HEK293T (cell line): ENCODE measurements around the gene ZNF362.

ENCODE experiments used
- CTCF ChIA-PET: fragments of 350-600 bp; formaldehyde crosslinking; extraction: SDS; loops from one replicate; lab custom pipeline; 2021; ENCODE audit warnings: antibody characterized with exemption, inconsistent platforms; lab: Yijun Ruan, JAX
- POLR2A ChIA-PET: fragments of 350-600 bp; formaldehyde crosslinking; extraction: SDS; loops from one replicate; lab custom pipeline; 2020; ENCODE audit warnings: antibody characterized with exemption, inconsistent platforms; lab: Yijun Ruan, JAX
- DNase-seq: peaks from one replicate; pipeline ENCODE4 v3.0.0; 2012; ENCODE audit warnings: mixed read lengths; ENCODE audit errors: extremely low spot score
- ARNT ChIP-seq: fragments of 450-650 bp; IDR thresholded peaks from 2 replicates; pipeline ENCODE4 v1.6.1; 2017; ENCODE audit warnings: mild to moderate bottlenecking
- BHLHE40 ChIP-seq: fragments of 450-650 bp; IDR thresholded peaks from 2 replicates; pipeline ENCODE4 v1.6.1; 2016; ENCODE audit warnings: mild to moderate bottlenecking, moderate library complexity, borderline replicate concordance
- CTBP1 ChIP-seq: fragments of 450-650 bp; IDR thresholded peaks from 2 replicates; pipeline ENCODE4 v1.6.1; 2016; ENCODE audit warnings: borderline replicate concordance
- ELF4 ChIP-seq: fragments of 450-650 bp; IDR thresholded peaks from 2 replicates; pipeline ENCODE4 v1.6.1; 2017; ENCODE audit warnings: antibody characterized with exemption
- FOXA1 ChIP-seq: fragments of 450-650 bp; IDR thresholded peaks from 2 replicates; pipeline ENCODE4 v1.6.1; 2016; ENCODE audit warnings: mild to moderate bottlenecking
- FOXK2 ChIP-seq: fragments of 450-650 bp; IDR thresholded peaks from 2 replicates; pipeline ENCODE4 v1.6.1; 2016; ENCODE audit warnings: mild to moderate bottlenecking
- FOXM1 ChIP-seq: fragments of 450-650 bp; IDR thresholded peaks from 2 replicates; pipeline ENCODE4 v1.6.1; 2017; ENCODE audit warnings: mild to moderate bottlenecking, borderline replicate concordance
- HDGF ChIP-seq: fragments of 450-650 bp; IDR thresholded peaks from 2 replicates; pipeline ENCODE4 v1.6.1; 2017; ENCODE audit warnings: antibody characterized with exemption, borderline replicate concordance
- L3MBTL2 ChIP-seq: fragments of 450-650 bp; conservative IDR thresholded peaks from 2 replicates; pipeline ENCODE4 v1.6.1; 2016; ENCODE audit warnings: mild to moderate bottlenecking
- LEF1 ChIP-seq: fragments of 450-650 bp; IDR thresholded peaks from 2 replicates; pipeline ENCODE4 v1.6.1; 2017; ENCODE audit warnings: mild to moderate bottlenecking, borderline replicate concordance
- NFRKB ChIP-seq: fragments of 450-650 bp; IDR thresholded peaks from 2 replicates; pipeline ENCODE4 v1.6.1; 2016; ENCODE audit warnings: mild to moderate bottlenecking, moderate library complexity
- SP1 ChIP-seq: fragments of 450-650 bp; IDR thresholded peaks from 2 replicates; pipeline ENCODE4 v1.6.1; 2017
- SUZ12 ChIP-seq: fragments of 450-650 bp; IDR thresholded peaks from 2 replicates; pipeline ENCODE4 v1.6.1; 2016; ENCODE audit warnings: mild to moderate bottlenecking
- TARDBP ChIP-seq: fragments of 450-650 bp; IDR thresholded peaks from 2 replicates; pipeline ENCODE4 v1.6.1; 2016
- ZNF384 ChIP-seq: fragments of 450-650 bp; IDR thresholded peaks from 2 replicates; pipeline ENCODE4 v1.6.1; 2016
- TF ChIP-seq, protein P1 (sequence below): fragments of 450-650 bp; IDR thresholded peaks from 2 replicates; pipeline ENCODE4 v1.6.1; 2016

The ZNF362 gene

GRCh38 chr1:33261344-33261743 is 5.1 kb downstream of the ZNF362 start:
- CTCF ChIA-PET = no interaction called here
- POLR2A ChIA-PET = interaction anchor here (0.8 to 1.4 kb wide), 2 partner anchors 8 to 134 kb away, joined by 3 read pairs; no protein-coding TSS in a partner anchor

DNA sequence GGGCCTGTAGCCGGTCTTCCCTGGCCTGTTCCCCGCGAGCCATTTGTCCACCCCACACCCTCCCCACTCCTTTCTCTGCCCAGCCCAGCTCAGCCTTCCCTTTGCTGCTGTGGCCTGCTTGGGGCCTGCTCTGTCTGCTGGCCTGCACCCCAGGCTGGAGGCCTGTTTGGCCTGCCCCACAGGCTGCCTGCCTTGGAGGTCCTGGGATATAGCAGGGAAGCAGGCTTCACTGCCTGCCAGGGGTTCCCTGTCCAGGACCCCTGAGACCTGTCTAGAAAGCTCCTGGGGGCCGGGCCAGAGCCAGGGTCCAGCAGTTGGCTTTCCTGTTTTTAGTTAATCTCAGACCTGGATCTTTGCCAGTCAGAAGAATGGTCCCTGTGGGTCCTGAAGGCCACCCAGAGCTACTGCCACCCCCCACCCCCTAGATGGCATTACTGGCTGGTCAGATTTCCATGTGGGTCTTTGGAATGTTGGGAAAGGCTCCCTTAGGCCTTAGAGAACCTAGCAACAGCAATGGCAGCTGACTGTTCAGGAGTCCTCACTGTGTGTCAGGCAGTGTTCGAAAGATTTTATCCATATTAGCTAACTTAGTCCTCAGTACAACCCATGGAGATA is 7.7 kb downstream of the ZNF362 start:
- ChIA-PET CTCF (no interaction called here), POLR2A (no interaction called here)
- no peak for TF ChIP-seq ARNT
- DNase-seq = no peak

More at GRCh38 chr1:33261344-33261743, 5.1 kb downstream of the ZNF362 start:
- no peak for TF ChIP-seq FOXK2
- TF ChIP-seq HDGF = no peak
- TF ChIP-seq LEF1 = no peak
- DNase-seq = no peak

- ChIA-PET POLR2A (no interaction called here), CTCF (no interaction called here)
- TF ChIP-seq L3MBTL2 = no peak
- no peak for TF ChIP-seq CTBP1
- no peak for TF ChIP-seq ZNF384
- no peak for TF ChIP-seq FOXM1
- TF ChIP-seq FOXA1 = no peak
- no peak for TF ChIP-seq SUZ12
- TF ChIP-seq TARDBP = no peak
- no peak for TF ChIP-seq SP1
- TF ChIP-seq NFRKB = no peak
- no peak for TF ChIP-seq ARNT
- TF ChIP-seq HDGF = no peak
- TF ChIP-seq BHLHE40 = no peak
- no peak for TF ChIP-seq FOXK2
- TF ChIP-seq ELF4 = no peak
- TF ChIP-seq, protein P1, sequence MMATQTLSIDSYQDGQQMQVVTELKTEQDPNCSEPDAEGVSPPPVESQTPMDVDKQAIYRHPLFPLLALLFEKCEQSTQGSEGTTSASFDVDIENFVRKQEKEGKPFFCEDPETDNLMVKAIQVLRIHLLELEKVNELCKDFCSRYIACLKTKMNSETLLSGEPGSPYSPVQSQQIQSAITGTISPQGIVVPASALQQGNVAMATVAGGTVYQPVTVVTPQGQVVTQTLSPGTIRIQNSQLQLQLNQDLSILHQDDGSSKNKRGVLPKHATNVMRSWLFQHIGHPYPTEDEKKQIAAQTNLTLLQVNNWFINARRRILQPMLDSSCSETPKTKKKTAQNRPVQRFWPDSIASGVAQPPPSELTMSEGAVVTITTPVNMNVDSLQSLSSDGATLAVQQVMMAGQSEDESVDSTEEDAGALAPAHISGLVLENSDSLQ = no peak
- TF ChIP-seq LEF1 = no peak
- DNase-seq = no peak
Observed at GRCh38 chr1:33265780-33266605, 9.7 kb downstream of the ZNF362 start.

DNA sequence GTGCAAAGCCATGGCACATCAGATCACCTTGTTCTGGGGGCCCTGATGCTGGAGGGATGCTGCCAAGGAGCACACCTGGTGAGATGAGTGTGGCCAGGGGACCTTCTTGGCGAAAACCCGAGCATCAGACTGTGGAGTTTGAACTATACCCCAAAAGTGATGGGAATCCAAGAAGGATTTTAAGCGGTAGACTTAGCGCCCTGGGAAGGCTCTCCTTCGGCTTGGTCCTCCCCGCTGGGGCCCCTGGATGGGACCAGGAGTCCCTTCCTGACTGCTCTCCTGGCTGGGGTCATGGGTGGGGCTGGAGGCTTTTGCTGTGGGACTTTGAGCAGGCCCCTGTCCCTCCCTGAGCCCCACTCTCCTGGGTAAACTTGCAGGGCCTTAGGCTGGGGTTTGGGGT is 10.5 kb downstream of the ZNF362 start:
- POLR2A ChIA-PET = no interaction called here
- TF ChIP-seq ZNF384 (no peak), CTBP1 (no peak), FOXM1 (no peak), TARDBP (no peak)
- CTCF ChIA-PET = no interaction called here
- no peak for DNase-seq

DNA sequence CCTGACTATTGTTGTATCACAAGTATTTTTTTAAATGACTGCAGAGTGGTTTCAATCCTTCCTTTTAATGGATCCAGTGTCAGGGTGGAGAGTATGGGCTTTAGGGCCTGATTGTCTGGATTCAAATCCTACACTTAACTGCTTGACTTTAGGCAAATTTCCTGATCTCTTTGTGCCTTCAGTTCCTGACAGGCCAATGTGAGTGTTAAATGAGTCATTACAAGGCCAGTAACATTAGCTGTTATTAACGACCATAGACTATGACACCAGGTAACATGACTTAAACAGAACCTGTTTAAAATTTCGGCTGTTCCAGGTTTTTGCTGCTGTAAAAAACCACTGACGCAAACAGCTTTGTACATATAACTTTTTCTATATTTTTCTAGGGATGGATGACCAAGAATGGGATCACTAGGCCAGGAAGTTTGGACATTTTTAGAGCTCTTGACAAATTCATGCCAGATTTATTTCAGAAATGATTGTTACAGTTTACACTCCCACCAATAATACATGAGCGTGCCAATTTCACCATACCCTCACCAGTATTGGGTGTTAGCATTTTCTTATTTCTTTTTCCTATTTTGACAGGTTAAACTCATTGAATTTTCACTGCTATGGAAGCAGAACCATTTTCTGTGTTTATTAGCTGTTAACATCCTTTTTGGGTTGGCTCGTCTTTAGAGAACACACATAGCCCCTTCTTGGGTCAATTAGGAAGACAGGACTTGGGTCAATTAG is 11.3 kb downstream of the ZNF362 start:
- TF ChIP-seq FOXA1 (no peak), L3MBTL2 (no peak), ZNF384 (no peak), FOXK2 (no peak), ELF4 (no peak), FOXM1 (no peak), CTBP1 (no peak), SP1 (no peak), ARNT (no peak), LEF1 (no peak), NFRKB (no peak), HDGF (no peak), SUZ12 (no peak), BHLHE40 (no peak), TARDBP (no peak)
- TF ChIP-seq, protein P1 = no peak
- ChIA-PET POLR2A (no interaction called here), CTCF (no interaction called here)
- no peak for DNase-seq

GRCh38 chr1:33268457-33268856 is 12.2 kb downstream of the ZNF362 start:
- POLR2A ChIA-PET = no interaction called here
- CTCF ChIA-PET = no interaction called here
- TF ChIP-seq TARDBP = no peak
- no peak for TF ChIP-seq FOXK2
- no peak for TF ChIP-seq ARNT
- TF ChIP-seq SUZ12 = no peak
- no peak for TF ChIP-seq CTBP1
- TF ChIP-seq FOXA1 = no peak
- TF ChIP-seq FOXM1 = no peak
- TF ChIP-seq ELF4 = no peak
- DNase-seq = no peak
